GM18502 (cell line): Measurements from ENCODE around the gene PROS1.
"Not testable (repeated sequence)": the region's sequence is repeated elsewhere in the genome, so short reads cannot be mapped to it uniquely, and the experiment has no call there.

Experiments used
- ATAC-seq: cut with Tn5 transposase; IDR thresholded peaks from one replicate; pipeline ENCODE4 v1.9.1; 2021; ENCODE audit warnings: mild to moderate bottlenecking; ENCODE audit not compliant: unreplicated experiment, poor library complexity

Gene PROS1

GRCh38 chr3:93906245-93906644 is 67.5 kb downstream of the PROS1 start:
- no peak for ATAC-seq

GRCh38 chr3:93904568-93904967 is 69.1 kb downstream of the PROS1 start:
- no peak for ATAC-seq

GRCh38 chr3:93878250-93879017 is 95.3 kb downstream of the PROS1 start:
- ATAC-seq: peak; percentile 60

- not testable (repeated sequence) for ATAC-seq
Observed at GRCh38 chr3:93877427-93877826, 96.3 kb downstream of the PROS1 start.

- ATAC-seq: not testable (repeated sequence)
Observed at GRCh38 chr3:93873412-93873811, 100.3 kb downstream of the PROS1 start.

GRCh38 chr3:93867425-93867824 is 106.3 kb downstream of the PROS1 start:
- ATAC-seq: no peak

- no peak for ATAC-seq
Observed at GRCh38 chr3:93861017-93861416, 112.7 kb downstream of the PROS1 start.

DNA sequence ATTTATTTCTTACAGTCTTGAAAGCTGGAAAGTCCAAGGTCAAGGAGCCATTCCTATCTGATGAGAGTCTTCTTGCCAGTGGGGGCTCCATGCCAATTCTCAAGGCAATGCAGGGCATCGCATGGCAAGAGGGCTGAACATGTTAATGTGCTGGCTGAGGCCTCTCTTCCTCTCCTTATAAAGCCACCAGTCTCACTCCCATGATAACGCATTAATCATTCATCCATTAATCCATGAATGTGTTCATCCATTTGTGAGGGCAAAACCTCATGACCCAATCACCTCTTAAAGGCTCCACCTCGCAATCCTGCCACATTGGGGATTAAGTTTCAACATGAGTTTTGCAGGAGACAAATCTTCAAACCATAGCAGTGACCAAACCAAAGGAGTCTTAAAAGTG is 118.3 kb downstream of the PROS1 start:
- ATAC-seq: no peak

DNA sequence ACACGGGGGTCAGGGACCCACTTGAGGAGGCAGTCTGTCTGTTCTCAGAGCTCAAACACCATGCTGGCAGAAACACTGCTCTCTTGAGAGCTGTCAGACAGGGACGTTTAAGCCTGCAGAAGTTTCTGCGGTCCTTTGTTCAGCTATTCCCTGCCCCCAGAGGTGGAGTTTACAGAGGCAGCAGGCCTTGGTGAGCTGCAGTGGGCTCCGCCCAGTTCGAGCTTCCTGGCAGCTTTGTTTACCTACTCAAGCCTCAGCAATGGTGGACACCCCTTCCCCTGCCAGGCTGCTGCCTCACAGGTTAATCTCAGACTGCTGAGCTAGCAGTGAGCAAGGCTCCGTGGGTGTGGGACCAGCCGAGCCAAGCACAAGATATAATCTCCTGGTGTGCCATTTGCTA is 121.5 kb downstream of the PROS1 start:
- not testable (repeated sequence) for ATAC-seq

- ATAC-seq: no peak
Observed at GRCh38 chr3:93843981-93844380, 129.7 kb downstream of the PROS1 start.

DNA sequence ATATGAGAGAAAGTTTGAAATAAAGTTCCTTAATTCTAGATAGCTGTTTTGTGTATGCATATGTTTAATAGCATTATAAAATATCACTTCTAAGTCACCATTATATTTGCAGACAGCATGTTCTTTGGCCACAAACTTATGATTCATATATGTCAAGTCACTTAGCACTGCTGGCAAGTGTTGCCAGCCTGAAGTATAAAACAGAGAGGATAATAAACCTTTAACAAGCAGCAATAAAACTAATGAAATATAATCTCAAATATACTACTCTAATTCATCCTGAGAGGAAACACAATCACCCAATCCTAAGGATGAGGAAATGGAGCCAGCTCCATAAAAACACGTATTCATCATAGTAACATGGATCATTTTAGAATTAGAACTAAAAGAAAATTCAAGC is 134.5 kb downstream of the PROS1 start:
- ATAC-seq: not testable (repeated sequence)
